GM21723 (cell line): ENCODE data around the gene SNX2.

Experiments used
- ATAC-seq: cut with Tn5 transposase; IDR thresholded peaks from one replicate; pipeline ENCODE4 v1.9.1; 2021; ENCODE audit warnings: mild to moderate bottlenecking, moderate library complexity; ENCODE audit not compliant: unreplicated experiment

Gene SNX2

DNA sequence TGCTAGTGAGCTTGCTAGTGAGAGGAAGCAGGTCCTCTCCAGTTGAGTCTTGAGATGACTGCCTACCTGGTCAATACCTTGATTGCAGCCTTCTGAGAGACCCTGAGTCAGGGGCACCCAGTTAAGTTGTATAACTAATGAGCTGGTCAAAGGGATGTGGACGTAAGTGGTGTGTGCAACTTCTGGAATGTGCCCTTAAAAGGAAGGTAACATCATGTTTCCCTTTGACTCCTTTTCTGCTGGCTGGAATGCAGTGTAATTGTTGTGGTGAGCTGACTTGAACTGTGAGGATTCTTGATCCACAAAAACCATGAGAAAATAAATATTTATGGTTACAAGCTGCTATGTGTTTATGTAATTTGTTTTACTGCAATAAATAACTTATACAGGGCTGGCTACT is 2.4 kb upstream of the SNX2 start:
- ATAC-seq, result no peak

DNA sequence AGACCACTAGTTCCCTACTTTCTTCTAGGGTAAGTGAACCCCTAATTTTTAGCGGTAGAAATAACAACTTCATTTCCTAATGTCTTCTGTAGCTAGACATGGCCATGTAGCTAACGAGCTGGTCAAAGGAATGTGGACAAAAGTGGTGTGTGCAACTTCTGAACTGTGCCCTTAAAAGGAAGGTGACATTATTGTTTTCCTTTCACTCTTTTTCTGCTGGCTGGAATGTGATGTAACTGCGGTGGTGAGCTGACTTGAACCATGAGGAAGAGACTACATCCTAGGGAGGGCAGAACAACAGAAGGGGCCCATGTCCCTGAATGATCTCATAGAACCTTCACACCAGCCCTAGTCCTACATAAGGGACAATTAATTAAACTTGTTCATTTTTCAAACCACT is 1.3 kb upstream of the SNX2 start:
- ATAC-seq, result no peak

DNA sequence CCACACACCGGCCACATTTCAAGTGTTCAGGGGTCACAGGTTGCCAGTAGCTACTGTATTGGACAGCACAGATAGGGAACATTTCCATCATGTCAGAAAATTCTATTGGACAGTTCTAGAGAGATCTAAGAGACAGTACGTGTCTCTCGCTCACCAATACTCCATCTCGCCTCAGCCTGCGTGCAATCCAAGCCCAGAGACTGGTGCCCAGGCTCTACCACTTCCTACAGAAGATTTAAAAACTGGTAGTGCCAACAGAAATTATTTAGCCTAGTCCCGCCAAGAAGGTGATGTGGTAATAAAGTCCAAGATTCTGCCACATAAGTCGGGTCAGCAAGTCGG is 390 bp upstream of the SNX2 start:
- ATAC-seq, result peak; percentile 50

DNA sequence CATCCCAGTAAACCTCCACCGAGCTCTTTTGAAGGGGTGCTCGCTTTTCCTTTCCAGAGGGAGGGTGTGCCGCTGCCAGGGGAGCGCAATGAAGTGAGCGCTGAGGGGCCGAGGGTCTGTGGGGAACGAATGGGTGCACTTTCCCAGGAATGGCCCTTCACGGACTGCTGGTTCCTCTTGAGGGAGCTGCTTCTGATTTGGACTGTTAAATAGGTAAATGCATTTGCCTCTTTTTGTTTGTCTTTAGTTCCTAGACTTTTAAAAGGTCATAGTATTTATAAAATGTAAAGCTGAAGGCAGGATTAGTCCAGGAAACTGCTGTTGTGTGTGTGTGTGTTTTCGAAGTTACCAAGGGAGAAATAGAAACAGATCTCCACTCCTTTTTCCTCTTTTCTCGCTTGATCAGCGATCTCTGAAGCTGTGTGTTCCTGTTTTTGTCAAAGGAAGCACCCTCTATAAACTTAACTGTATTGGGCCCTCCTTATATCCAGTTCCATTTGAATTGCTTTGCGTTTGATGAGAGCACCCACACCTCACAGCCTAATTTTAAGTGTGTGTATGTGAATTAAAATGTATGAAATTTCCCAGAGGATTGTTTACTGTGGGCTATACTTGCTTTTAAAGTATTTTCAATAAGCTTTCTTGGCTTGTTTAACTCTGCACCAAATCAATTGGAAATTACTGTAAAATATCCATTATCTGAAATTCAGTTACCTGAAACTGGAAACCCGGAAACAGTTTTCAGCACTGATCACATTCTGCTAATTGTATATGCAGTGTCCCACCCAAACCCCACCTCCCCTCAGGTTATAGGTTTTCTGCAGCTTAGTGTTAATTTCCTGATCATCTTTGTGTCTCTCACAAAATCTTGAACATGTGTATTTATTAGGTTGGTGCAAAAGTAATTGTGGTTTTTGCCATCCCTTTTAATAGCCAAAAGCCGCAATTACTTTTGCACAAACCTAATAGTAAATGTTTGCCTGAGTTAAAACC is 966 bp downstream of the SNX2 start:
- no peak for ATAC-seq

DNA sequence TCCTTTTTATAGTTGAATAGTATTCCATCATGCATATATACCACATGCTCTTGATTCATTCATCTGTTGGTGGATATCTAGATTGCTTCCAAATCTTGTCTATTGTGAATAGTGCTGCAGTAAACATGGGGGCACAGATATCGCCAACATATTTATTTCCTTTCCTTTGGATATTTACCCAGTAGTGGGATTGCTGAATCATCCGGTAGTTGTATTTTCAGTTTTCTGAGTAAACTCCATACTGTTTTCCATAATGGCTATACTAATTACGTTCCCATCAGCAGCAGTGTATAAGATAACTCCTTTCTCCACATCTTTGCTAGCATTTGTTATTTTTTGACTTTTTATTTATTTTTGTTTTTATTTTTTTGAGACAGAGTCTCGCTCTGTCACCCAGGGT is 3.3 kb downstream of the SNX2 start:
- ATAC-seq, result no peak

DNA sequence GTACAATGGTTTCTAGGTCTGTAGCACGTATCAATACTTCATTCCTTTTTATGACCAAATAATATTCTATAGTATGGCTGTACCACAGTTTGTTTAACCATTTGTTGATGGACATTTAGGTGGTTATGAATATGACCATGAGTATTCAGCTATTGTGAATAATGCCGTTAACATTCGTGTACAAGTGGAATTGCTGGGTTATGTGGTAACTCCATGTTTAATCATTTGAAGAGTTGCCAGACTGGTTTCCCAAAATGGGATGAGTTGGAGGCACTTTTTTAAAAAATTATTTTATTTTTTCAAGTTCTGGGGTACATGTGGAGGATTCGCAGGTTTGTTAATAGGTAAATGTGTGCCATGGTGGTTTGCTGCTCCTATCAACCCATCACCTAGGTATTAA is 4.6 kb downstream of the SNX2 start:
- ATAC-seq, result no peak

DNA sequence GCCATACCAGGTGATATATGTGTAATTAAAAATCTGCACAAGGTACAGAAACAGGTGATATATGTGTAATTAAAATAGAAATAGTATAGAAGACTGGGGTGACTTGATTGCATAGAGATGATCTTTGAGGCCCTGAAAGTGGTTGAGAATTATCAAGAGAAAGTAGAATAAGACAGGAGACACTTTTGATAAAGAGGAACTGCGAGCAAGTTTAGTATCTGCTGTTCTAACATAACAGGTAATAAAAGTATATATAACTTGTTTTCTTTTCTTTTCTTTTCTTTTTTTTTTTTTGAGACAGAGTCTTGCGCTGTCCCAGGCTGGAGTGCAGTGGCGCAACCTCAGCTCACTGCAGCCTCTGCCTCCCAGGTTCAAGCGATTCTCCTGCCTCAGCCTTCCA is 5.4 kb downstream of the SNX2 start:
- no peak for ATAC-seq

DNA sequence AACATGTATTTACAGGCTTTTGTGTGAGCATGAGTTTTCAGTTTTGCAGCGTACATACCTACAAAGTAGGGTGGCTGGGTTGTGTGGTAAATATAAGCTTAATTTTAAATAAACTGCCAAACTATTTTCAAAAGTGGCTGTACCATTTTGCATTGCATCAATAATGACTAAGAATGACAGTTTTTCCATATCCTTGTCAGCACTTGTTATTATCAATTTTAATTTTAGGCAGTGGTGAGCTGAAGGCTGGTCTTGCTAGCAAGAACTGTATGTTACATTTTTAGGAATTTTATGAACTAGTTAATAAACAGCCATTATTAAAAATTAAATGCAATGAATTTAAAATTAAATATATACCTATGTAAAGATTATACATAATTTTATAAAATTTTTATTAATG is 6.6 kb downstream of the SNX2 start:
- no peak for ATAC-seq

DNA sequence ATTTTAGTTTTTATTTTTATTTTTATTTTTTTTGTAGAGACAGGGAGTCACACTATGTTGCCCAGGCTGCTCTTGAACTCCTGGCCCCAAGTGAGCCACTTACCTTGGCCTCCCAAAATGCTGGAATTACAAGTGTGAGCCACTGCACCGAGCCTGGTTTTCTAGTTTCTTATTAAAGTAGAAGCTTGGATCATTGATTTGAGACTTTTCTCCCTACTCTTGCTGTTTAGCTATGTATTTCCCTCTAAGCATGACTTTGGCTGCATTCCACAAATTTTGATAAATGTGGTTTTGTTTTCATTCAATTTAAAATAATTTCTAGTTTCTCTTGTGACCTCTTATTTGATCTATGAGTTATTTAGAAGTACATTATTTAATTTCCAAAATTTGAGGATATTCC is 10.4 kb downstream of the SNX2 start:
- no peak for ATAC-seq

DNA sequence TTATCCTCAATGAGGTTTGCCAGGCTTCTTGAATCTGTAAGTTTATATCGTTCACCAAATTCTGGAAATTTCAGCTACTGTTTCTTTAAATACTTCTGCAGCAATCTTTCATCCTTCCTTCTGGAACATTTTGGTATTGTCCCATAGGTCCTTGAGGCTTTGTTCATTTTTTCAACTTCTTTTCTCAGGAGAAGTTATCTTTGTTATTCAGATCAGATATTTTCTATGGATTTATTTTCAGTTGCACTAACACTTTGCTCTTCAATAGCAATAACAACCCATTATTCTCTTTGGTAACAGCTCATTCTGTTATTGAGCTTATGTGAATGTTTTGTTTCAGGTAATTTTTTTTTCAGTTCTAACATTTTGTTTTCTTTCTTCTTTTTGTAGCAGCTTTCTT is 13.5 kb downstream of the SNX2 start:
- no peak for ATAC-seq

DNA sequence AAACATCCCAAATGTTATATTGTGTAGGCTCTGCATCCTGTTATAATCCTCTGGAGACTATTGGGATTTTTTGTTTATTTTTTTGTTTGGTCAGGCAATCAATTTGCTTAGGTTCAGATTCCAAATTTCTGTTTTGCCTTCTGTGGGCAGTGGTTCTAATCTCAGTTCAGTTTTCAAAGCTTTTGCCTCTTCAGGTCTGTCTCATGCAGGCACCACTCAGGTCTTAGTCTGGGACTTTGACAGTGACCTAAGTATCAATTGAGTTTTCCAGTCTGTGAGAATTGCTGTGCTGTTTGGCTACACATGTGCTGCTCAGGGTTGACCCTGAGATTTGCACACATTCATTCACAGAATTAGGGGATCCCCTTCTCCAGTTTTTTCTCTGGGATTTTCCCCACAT is 14.1 kb downstream of the SNX2 start:
- no peak for ATAC-seq

DNA sequence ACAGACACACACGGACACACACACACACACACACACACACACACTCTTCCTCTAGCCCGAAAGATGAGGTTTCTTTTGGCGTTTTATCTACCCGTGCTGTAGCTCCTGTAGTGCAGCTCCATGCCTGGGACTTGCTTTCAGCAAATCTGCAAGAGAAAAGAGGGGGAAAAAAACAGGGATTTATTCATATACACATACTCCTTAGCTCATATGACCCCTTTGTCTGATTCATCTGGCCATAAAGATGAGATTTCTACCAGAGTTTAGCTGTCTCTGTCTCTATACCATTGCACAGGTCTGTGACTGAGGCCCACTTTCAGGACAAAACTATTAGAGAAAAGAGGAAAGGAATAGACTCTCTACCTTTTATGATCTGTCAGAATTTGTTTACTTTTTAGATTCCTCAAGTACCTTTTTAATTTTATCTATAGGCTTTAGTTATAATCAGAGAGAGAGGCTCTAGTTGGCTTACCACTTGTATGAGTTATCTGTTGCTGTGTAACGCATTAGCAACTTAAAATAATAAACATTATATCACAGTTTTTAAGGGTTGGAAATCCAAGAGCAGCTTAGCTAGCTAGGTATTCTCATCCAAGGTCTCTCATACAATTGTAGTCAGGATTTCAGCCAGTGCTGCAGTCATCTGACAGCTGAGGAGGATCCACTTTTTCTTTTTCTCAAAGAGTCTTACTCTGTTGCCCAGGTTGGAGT is 14.7 kb downstream of the SNX2 start:
- ATAC-seq, result no peak

DNA sequence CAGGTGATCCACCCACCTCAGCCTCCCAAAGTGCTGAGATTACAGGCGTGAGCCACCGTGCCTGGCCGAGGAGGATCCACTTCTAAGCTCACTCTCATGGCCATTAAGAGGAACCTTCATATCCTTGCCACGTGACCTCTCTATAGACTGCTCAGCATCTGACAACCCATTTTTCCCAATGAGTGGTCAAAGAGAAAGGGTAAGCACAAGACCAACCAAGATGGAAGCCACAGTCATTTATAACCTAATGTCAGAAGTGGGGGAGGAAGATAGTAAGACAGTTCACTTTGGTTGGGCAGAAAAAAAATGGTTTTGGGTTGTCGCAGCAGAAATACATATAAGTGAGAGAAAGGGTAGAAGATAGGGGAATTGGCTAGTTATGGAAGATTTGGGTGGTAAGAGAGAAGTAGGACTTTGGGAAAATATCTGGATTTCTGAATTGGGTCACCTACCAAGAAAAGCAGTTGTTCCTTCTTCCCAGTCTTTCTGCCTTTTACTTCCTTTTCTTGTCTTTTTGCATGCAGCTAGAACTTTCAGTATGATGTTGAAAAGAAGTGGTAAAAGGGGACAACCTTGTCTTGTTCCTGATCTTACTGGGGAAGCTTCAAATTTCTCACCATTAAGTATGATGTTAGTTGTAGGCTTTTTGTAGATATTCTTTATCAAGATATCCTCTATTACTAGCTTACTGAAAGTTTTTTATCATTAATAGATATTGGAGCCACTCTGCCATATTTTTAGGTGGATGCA is 15.6 kb downstream of the SNX2 start:
- ATAC-seq, result no peak

DNA sequence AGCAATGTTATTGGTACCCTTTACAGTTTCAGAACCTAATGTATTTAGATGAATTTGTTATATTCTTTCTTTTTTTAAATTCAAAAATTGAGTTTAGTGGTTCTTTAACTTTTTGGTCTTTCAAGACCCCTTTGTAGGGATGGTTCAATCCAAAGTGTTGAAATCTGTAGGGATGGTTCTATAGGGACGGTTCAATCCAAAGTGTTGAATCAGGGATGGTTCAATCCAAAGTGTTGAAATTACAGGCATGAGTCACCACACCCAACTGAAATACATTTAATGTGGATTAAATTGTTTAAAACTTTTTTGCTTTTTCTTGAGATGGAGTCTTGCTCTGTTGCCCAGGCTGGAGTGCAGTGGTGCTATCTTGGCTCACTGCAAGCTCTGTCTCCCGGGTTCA is 30.6 kb downstream of the SNX2 start:
- ATAC-seq, result no peak

DNA sequence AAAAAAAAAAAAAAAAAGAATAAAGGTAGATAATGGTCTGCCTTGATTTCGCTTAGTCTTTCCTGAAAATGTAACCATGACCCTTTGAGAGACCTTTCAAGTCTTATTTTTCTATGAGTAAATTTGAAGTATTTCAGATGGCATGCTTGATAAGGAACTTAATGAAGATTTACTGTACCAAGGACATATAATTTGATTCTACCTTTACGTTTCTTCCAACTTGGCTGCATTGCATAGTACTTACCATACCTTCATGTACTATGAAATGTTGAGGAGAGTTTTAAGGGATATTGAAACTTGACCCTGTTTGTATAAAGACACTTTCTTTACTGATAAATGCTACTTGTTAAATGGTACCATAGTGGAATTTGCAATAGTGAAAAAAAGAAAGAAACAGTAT is 35.5 kb downstream of the SNX2 start:
- ATAC-seq, result no peak

DNA sequence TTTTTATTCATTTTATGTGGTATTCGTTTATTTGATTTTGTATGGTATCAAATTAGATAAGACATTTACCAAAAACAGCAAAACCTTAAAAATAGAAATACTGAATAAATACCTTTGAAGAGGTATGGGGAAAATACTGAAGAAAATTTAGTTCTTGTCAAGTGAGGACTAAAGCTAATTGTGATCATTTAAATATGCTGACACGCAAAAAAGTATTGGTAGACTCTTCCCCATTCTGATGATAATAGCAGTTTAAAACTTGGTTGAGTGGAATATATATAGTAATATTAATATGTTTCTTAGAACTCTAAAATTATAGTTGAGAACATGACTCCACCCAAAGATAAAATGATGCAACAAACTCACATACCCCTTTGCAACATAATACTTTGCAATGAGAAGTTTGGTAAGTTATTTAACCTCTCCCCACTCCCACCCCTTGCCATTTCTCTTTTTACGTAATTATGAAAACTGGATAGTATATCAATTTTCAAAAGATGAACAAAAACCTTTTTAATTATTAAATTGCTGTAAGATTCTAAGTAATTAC is 40.4 kb downstream of the SNX2 start:
- ATAC-seq, result no peak

DNA sequence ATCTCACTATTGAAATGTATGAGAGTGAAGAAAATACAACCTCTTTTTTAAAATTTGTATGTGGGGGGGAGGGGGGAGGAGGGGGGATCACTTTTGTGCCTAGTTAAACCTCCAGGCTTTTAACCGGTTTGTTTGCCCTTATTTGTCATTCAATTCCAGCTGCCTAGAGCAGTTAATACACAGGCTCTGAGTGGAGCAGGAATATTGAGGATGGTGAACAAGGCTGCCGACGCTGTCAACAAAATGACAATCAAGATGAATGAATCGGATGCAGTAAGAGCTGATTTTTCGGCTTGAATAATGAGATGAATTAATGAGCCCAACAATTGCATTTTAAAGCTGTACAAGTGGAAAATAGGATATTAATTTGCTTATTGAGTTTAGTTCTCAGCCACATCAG is 41.9 kb downstream of the SNX2 start:
- no peak for ATAC-seq

DNA sequence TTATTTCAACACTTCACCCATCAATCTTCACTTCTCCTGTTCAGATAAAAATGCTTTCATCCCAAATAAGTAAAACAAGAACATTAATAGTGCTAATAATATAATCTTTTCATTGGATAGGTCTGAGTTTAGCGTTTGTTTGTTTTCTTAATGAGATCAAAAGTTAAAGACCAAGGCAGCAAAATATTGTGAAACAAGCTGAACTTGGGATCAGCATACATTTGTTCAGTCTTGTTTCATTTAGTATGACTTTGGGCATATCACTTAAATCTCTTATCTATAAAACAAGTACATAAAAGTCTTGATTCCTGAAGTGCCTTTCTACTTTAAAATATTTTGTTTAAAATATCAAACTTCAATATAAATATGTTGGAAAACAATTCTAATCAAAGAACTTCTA is 57.1 kb downstream of the SNX2 start:
- no peak for ATAC-seq

DNA sequence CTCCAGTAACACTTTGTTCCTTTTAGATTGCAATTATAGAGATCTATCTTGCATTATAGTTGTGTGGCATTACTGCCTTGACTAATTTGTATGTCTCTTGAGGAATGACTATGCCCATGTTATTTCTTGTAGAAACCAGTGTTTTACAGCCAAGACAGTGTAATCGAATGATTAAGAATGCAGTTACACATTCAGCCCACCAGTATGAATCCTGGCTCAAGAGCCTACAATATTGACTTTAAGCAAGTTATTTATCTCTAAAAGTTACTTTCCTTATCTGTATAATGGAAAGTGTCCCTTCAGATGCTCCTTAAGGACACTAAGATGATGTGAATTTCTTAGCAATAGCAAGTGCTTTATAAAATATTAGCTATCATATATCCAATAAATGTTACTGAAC is 60.8 kb downstream of the SNX2 start:
- no peak for ATAC-seq

DNA sequence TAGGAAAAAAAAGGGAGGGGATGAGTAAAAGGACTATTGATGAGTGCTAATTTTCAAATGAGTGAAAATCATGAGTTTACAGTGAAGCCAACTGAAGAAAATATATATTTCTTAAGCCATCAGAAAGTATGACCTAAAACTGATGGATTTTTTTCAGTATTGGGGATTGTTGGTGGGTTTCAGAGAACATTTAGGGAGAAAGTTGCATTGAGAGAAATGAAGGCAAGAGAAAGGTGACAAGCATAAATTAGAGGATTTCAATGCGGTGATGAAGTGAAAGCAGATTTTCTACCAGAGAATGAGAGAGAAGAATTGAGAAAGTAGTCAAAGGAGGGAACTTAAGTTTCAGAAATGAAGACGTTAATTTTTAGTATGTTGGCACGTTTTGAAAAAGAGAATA is 62.1 kb downstream of the SNX2 start:
- no peak for ATAC-seq

DNA sequence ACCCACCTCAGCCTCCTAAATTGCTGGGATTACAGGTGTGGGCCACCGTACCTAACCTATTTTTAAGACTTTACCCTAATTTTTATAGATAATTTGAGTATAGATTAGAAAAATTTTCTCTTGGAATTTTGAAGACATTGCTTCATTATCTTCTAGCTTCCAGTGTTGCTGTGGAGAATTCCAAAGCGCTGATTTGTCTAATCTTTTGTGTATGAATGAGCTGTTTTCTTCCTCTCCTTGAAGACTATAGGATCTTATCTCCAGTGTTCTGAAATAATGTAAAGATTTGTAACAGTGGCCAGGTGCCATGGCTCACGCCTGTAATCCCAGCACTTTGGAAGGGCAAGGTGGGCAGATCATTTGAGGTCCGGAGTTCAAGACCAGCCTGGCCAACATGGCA is 64.9 kb downstream of the SNX2 start:
- no peak for ATAC-seq
